Activated CD4-positive, alpha-beta T cell treated with anti-CD3 and anti-CD28 coated beads for 1 hour (primary cell): ENCODE measurements around the gene CBARP.
A peak's percentile ranks its signal among the peaks of the same experiment; 100 is the strongest.

ENCODE experiments used
- DNase-seq: peaks from one replicate; pipeline ENCODE4 v3.0.0-alpha.2; 2020

Gene CBARP

DNA sequence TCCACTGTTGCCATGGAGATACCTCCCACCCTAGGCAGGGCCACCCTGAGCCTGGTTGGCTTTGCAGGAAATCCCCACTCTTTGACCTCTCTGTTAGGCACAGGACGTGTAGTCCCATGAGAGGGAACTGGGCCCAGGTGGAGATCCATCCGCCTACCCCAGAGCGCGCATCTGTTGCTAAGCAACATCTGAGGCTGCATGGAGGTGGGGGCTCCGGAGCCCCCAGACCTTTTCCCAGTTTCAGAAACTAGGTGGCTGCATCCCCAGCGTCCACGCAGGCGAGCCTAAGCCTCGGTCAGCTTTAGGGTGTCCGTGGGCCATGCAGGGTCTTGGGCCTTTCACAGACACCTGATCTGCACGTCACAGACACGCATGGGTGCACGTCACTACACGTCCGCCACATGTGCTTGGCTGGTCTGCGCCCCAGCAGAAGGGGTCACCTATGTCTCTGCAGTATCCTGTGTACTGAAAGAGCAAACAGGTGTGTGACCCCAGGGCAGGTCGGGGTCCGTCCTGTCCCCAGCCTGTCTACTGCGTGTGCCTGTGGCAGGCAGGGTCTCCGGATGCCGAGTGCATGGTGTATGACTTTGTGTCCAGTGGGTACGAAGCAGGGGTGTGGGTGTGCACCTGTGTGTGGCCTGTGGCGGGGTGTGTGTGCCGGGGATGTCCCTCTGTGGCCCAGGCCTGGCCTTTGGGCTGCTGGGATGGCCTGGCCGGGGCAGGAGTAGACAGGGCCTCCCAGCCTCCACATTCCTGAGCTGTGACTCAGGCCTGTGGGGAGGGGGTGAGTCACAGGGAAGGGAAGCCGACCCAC, 27.2 kb upstream of the CBARP start:
- no peak for DNase-seq

- no peak for DNase-seq
Observed at GRCh38 chr19:1263188-1263587, 25.4 kb upstream of the CBARP start.

GRCh38 chr19:1262623-1263123, 24.9 kb upstream of the CBARP start:
- DNase-seq: no peak

DNA sequence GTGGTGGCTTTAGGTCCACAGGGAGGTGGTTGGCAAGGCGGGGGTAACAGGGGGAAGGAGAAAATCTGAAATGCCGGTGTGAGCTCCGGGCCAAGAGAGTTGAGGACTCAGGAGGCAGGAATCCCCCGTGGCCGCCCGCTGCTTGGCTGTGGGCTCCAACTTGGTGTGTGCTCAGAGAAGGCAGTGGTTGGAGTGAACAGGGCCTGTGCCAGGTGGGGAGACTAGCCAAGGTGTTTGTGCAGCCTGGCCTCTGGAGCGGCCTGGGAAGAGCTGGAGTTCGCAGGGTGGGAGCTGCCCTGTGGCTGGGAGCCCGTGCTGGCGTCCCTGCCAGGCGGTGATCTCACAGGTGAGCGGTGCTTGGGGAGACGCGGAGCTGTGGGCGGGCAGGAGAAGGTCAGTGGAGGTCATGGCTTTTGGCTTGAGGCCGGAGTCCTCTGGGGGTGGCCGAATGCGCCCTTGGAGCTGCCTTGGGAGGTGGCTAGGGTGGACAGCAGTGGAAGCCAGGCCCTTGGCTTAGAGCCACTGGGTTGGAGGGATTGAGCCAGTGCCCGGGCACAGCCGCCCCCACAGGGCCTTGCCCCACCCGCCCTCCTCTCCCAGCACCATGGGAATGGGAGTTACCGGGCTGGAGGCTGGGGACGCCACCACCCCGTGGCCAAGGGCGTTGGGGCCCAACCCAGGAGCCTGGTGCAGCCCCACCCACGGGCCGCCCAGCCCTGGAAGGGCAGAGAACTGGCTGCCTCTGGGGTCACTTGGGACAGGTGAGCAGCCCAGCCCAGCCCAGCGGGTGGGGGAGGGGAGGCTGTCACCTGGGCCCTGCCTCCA, 24.2 kb upstream of the CBARP start:
- no peak for DNase-seq

- DNase-seq: no peak
Observed at GRCh38 chr19:1261538-1261797, 23.7 kb upstream of the CBARP start.

DNA sequence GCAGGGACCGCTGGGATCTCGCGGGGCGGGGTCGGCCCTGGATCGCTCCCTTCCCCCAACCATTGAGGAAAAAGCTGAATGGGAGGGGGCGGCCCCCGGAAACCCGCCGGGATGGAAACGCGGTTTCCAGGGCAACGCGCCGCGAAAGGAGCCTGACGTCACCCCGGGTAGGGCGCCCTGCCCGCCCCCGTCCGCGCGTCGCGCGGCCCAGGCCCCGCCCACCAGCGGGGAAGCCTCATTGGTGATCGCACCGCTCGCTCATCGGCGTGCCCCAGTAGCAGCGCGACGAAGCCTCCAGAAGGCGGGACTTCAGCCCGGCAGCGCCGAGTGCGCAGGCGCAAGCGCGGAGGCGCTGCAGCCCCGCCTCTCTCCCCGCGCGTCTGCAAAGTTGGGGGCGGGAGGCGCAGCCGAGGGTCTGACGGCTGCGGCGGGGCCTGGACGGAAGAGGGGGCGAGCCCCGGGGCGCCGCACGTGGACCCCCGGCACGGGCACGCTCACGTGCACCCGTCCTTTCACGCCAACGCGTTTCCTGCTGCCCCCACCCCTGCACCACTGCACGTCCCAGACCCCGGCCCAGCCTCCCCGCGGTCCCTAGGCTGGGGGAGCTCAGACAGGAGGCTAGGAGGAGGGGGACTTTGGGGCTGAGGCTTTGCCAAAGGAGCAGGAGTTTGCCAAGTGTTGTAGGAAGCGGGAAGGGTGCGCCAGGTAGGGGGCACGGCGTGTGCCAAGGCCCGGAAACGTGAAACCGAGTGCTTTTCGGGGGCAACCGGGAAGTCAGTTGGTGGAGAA, 23.1 kb upstream of the CBARP start:
- peak; percentile 97 for DNase-seq

GRCh38 chr19:1259876-1260748, 22.3 kb upstream of the CBARP start:
- no peak for DNase-seq

GRCh38 chr19:1259206-1259875, 21.5 kb upstream of the CBARP start:
- peak; percentile 56 for DNase-seq

DNA sequence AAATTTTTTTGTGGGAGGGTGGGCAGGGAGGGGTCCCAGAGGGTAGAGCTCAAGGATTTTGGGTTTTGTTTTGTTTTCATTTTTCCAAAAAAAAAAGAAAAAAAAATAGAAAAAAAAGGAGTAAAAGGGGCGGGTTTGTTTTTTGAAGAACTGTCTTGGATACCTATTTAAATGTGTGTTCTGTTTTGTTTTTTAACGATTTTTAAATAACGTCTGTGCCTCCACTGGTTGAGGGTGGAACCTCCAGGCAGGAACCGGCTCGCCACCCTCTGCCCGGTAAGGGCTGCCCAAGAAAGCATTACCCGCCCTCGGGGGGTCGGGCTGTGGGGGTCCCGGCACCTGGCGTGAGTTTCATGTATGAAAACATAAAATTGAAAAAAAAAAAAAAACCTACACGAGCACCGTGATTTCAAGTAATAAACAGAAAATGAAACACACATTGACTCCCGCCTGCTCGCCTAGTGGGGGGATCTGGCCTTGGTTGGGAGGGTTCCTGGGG, 21.0 kb upstream of the CBARP start:
- no peak for DNase-seq

GRCh38 chr19:1258163-1258492, 20.3 kb upstream of the CBARP start:
- no peak for DNase-seq

- no peak for DNase-seq
Observed at GRCh38 chr19:1257475-1258162, 19.8 kb upstream of the CBARP start.

- no peak for DNase-seq
Observed at GRCh38 chr19:1256646-1257474, 19.1 kb upstream of the CBARP start.

GRCh38 chr19:1255186-1256161, 17.7 kb upstream of the CBARP start:
- DNase-seq: no peak

DNA sequence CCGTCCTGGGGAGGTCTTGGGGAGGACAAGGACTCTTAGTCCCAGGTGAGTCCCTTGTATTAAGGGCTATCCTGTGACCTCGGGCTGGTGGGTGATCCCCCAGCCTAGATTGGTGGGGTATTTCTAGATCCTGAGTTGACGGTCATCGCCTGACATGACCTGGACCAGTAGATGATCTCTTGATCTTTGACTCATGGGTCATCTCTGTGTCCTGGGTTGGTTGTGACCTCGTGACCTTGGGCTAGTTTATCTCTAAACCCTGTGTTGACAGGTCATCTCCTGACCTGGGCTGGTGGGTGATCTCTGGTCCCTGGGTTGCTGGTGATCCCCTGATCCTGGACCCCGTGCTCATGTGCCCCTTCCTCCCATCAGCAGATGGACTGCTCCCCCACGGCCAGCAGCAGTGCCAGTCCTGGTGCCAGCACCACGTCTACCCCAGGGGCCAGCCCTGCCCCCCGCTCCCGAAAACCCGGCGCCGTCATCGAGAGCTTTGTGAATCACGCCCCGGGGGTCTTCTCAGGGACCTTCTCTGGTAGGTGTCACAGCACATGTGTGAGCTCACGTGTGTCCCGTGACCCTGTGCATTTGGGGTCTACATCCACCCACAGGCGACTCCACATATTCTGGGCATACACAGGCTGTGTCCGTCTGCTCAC, 16.9 kb upstream of the CBARP start:
- DNase-seq: no peak

DNA sequence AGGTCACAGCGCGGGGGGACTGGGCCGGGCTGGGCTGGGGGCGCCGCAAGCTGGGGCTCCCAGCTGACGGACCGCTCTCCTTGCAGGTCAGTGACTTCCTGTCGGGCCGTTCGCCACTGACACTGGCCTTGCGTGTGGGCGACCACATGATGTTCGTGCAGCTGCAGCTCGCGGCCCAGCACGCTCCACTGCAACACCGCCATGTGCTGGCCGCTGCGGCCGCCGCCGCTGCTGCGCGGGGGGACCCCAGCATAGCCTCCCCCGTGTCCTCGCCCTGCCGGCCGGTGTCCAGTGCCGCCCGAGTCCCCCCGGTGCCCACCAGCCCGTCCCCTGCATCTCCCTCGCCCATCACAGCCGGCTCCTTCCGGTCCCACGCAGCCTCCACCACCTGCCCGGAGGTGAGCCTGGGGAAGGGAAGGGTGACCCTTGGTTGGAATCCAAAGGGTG, 16.3 kb upstream of the CBARP start:
- DNase-seq: no peak

DNA sequence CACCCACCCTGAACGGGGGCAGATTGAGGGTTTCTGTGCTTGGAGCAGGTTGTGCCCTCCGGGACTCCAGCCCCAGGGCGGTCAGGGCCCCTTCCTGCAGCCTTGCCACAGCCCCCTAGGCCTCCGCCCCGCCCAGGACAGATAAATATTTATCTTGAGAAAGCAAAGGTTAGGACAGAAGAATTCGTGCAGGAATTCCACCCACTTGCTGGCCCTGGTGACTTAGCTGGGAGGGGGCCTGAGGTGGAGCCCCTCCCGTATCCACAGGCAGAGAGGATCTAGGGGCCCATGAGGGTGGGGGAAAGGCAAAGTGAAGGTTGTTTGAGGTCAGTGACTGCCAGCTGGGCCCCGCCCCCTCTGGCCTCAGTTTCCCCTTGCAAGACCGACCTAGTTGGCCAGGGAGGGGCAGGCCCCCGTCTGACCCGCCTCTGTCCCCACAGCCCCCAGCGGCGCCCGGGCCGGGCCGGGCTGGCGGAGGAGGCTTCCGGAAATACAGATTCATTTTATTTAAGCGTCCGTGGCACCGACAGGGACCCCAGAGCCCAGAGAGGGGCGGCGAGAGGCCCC, 15.8 kb upstream of the CBARP start:
- DNase-seq: no peak

- peak; percentile 60 for DNase-seq
Observed at GRCh38 chr19:1252821-1253513, 15.2 kb upstream of the CBARP start.
